GM18508 (cell line): ENCODE measurements around the gene ACP5.
"Not testable (repeated sequence)": the region's sequence is repeated elsewhere in the genome, so short reads cannot be mapped to it uniquely, and the experiment has no call there.

Source experiments
- ATAC-seq: cut with Tn5 transposase; IDR thresholded peaks from one replicate; pipeline ENCODE4 v1.9.1; 2021; ENCODE audit warnings: moderate number of reproducible peaks; ENCODE audit not compliant: insufficient read depth, unreplicated experiment

ACP5 gene

GRCh38 chr19:11577451-11578257 lies at the start of gene ACP5:
TSS of gene ACP5 (minus strand) at chr19:11577645. CDS start at chr19:11577317, 328 bp downstream.
- ATAC-seq, result no peak

DNA sequence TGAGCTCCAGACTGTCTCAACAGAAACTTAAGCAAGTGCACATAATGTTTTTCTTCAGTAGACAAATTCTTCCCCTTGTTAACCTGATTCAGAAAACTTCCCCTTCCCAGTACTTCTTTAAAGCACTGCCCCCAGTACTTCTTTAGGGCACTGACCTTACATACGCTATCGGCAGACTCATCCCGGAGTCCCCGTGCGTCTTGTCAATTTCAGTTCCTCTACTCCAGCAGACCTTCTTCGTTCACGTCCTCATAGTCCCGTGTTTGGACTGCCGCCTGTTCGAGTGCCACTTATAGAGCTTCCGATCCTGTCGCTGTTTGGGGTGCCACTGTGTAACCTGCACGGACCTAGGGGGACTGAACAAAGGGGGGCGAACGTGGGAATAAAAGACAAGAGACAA lies 48.8 kb upstream of the ACP5 start:
- no peak for ATAC-seq

DNA sequence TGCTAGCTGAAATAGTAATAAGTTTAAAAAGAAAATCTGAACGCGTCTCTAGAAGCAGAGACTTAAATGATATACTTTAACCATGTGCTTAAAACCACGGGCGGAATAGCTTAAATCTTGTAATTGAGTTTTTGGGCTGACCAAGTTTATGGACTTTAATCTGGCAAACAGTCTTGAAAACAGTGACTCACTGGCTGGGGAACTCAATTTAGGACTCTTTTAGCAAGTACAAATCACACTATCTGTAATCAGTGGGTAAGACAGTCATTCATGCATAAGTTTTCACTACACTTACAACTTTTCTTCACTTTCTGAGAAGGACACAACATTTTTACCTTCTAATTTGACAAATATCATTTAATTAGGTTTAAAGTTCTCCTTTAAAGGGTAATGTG lies 46.6 kb upstream of the ACP5 start:
- no peak for ATAC-seq

- not testable (repeated sequence) for ATAC-seq
Measured at GRCh38 chr19:11622401-11622800, 45.0 kb upstream of the ACP5 start.

DNA sequence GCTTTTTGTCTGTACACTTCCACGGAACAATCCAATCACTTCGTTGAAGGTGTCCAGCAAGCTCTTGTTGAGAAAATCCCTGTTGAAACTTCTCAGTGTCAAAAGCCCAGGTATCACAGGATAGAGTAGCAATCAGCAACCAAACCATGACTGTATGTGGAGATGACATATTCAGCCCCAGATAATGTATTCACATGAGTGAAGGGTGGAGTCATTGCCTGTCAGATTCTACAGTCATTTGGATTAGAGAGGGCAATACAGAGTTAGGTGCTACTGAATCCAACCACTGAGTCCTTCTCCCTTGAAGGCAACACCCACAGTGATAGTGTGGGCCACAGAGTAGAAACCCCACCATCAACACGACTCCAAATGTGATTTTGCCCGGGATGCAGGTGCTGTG lies 43.1 kb upstream of the ACP5 start:
- no peak for ATAC-seq

DNA sequence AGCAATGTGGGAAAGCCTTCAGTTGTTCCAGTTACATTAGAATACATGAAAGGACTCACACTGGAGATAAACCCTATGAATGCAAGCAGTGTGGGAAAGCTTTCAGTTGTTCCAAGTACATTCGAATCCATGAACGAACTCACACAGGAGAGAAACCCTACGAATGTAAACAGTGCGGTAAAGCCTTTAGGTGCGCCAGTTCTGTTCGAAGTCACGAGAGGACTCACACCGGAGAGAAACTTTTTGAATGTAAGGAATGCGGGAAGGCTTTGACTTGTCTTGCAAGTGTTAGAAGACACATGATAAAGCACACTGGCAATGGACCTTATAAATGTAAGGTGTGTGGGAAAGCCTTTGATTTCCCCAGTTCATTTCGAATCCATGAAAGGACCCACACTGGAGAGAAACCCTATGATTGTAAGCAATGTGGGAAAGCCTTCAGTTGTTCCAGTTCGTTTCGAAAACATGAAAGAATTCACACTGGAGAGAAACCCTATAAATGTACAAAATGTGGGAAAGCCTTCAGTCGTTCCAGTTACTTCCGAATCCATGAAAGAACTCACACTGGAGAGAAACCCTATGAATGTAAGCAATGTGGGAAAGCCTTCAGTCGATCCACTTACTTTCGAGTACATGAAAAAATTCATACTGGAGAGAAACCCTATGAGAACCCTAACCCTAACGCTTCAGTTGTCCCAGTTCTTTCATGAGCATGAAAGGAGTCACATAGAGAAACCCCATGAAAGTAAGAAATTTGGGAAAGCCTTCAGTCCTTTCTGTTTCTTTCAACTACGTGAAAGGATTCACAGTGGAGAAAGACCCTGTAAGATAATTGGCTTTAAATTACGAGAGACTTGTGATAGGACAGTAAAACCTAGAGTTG lies 40.0 kb upstream of the ACP5 start:
- ATAC-seq, result no peak

DNA sequence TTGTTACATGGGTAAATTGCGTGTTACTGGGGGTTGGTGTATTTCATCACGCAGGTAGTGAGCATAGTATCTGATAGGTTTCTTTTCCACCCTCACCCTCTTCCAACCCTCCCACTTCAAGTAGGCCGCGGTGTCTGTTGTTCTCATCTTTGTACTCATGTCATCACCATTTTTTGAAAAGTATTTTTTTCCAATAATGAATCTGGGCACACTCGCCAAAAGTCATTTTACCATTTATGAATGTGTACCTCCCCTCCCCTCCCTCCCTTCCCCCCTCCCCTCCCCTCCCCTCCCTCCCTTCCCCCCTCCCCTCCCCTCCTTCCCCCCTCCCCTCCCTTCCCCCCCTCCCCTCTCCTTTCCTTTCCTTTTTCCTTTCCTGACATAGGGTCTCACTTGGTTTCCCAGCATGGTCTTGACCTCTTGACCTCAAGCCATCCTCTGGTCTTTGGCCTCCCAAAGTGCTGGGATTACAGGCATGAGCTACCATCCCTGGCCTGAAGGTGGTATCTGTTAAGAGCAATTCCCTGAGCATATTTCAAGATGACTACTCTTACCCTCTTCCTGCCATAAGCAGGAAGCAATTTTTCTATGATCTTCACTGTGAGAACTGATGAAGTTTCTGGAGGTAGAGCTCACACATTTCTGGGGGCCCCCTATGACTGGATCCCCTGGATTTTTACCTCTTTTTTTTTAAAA lies 35.5 kb upstream of the ACP5 start:
- ATAC-seq, result no peak

GRCh38 chr19:11611730-11612129 lies 34.3 kb upstream of the ACP5 start:
- no peak for ATAC-seq

- ATAC-seq, result no peak
Measured at GRCh38 chr19:11606484-11606883, 29.0 kb upstream of the ACP5 start.

DNA sequence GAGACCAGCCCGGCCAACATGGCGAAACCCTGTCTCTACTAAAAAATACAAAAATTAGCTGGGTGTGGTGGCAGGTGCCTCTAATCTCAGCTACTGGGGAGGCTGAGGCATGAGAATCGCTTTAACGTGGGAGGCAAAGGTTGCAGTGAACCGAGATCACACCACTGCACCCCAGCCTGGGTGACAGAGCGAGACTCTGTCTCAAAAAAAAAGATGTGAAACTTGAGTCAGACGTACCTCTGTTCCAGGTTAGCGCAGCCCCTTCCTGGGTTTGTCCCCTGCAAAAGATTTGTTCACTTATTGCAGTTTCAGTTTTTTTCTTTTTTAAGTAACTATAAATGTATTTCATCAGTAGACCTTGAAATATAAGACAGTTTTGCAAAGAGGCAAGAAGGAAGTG lies 22.3 kb upstream of the ACP5 start:
- ATAC-seq, result not testable (repeated sequence)

DNA sequence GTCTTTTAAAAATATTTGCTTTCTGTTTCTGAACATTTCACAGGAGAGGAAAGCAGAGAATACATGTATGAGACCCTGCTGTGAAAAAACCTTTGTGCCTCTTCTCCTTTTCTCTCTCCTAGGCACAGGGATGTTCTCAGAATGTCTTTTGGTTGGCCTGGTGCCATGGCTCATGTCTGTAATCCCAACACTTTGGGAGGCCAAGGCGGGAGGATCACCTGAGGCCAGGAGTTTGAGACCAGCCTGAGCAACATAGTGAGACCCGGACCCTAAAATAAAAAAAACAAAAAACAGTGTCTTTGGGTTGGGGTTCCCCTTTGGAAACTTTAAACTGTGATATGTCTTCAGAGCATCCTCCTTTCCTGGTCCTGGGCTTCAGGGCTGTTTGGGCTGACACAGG lies 21.3 kb upstream of the ACP5 start:
- ATAC-seq, result no peak

DNA sequence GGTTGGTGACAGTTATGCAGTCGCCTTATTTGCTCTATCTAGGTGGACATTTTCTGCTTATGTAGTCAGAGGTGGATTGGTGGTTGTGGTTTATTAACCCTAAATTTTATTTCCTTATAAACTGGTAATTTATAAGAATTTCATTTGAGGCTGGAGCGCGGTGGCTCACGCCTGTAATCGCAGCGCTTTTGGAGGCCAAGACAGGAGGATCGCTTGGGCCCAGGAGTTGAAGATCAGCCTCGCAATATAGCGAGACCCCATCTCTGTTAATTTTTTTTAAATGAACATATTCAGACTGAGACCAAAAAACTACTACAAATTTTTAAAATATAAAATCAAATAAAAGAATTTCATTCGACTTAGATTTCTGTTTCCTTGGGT lies 20.6 kb upstream of the ACP5 start:
- no peak for ATAC-seq

DNA sequence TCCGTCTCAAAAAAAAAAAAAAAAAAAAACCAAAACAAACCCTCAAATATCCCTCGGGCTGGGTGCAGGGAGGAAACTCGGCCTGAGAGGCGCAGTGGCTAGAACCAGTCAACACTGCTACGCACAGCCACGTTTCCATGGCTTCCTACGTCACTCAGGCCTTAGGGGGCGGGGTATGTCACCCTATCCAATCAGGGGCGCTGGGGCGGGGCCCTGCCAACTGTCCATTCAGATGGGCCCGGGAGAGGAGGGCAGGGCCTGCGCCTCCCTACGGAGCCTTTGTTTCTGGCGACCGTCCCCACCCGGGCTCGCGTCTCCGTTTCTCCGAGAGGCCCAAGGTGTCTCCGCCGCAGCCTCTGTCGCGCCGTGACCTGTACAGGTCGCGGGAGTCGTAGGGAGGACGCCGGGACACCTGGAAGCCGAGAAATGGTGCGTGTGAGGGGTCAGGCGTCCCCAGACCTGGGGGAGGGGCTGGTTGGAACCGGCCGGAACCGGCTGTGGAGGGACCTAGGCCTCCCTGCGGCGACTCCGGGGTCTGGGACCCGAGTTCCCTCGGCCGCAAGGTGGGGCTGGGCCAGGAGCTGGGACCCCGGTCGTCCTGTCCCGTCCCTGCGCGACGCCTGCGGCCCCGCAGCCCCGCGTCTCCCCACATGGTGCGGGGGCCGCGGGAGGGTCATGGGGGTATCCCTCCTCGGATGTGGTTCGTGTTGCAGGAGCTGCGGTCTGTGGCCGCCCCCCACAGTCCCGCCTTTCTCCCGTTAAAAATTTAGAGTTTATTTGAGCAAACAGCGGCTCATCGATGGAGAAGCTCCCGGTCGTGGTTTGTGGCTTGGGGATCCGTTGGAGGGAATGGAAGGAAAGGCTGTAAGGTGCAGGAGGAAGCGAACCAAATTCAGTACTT lies 20.0 kb upstream of the ACP5 start, which contains the start of gene ZNF627:
Gene ZNF627, plus strand, starts transcription at position 282 of the 901 bp plus-strand sequence. Its CDS starts 145 bp downstream, at position 427.
- peak; percentile 85 for ATAC-seq

GRCh38 chr19:11596156-11596555 lies 18.7 kb upstream of the ACP5 start:
- no peak for ATAC-seq

GRCh38 chr19:11594084-11594483 lies 16.6 kb upstream of the ACP5 start:
- no peak for ATAC-seq

GRCh38 chr19:11587975-11588631 lies 10.7 kb upstream of the ACP5 start:
- no peak for ATAC-seq

GRCh38 chr19:11587302-11587974 lies 10.0 kb upstream of the ACP5 start:
- ATAC-seq, result no peak

- ATAC-seq, result no peak
Measured at GRCh38 chr19:11586331-11586730, 8.9 kb upstream of the ACP5 start.

DNA sequence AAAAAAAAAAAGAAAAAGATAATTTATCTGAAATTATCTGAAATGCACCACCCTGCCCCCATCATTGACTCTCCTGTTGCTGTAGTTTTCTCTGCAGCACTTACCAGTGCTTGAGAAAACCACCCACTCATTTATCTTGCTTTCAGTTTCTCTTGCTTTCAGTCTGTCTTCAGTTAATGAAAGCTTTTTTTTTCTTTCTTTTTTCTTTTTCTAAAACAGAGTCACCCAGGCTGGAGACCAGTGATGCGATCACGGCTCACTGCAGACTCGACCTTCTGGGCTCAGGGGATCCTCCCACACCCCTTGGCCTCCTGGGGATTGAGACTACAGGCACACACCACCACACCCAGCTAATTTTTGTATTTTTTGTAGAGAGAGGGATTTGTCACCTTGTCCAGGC lies 4.3 kb upstream of the ACP5 start:
- peak; percentile 63 for ATAC-seq
